AG10803 (cell line): ENCODE data around the gene BICD1.
A peak's percentile ranks its signal among the peaks of the same experiment; 100 is the strongest.
"Not testable (repeated sequence)": the region's sequence is repeated elsewhere in the genome, so short reads cannot be mapped to it uniquely, and the experiment has no call there.

Experiments used
- DNase-seq: peaks from one replicate; pipeline ENCODE4 v3.0.0; 2010; ENCODE audit warnings: low read depth
- H3K4me3 ChIP-seq: 2 replicates; pipeline ENCODE4 v1.5.1; 2011; ENCODE audit warnings: mild to moderate bottlenecking, low read length, control low read depth
- TF ChIP-seq, protein P1 (sequence below): conservative IDR thresholded peaks from 2 replicates; pipeline ENCODE4 v1.5.1; 2011; ENCODE audit warnings: mild to moderate bottlenecking, low read length, control low read depth, inconsistent platforms

The BICD1 gene

DNA sequence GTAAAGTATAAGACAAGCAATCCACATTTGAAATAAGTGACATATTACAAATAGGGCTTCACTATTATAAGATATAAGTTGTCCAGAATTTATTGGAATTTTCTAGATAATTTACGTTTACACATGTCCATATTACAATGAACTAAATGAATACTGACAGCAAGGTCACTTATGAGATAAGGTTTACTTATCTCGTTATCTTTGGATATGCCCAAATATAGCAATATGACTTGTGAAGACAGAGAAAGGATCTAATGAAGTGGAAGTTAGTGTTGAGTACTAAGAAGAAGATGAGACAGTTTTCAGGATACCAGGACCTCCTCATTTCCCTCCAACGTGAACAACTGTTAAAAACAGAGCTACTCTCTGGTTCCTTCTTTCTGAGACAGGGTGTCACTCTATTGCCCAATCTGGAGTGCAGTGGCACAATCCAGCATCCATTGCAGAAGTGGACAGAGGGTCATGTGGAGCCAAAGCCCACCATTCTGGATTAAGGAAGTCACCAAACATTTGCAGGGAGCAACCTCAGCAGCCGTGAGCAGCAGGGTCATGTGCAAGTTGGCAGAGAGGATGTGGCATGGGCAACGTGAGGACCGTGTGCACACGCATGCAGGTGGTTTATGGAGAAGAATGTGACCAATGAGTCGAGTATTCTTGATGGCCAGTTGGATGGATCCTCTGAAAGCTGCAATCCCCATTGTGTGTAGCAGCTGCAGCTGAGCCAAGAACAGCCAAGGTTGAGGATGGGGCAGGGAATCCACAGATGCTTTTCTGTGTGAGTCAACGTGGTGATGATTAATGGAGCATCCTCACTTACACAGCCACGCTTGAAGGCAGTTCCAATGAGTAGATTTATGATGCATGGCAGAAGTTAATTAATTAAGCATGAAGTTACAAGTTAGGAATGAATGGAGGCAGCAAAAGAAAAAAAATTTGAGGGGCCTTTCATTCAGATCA, 111.0 kb downstream of the BICD1 start:
- TF ChIP-seq, protein P1, sequence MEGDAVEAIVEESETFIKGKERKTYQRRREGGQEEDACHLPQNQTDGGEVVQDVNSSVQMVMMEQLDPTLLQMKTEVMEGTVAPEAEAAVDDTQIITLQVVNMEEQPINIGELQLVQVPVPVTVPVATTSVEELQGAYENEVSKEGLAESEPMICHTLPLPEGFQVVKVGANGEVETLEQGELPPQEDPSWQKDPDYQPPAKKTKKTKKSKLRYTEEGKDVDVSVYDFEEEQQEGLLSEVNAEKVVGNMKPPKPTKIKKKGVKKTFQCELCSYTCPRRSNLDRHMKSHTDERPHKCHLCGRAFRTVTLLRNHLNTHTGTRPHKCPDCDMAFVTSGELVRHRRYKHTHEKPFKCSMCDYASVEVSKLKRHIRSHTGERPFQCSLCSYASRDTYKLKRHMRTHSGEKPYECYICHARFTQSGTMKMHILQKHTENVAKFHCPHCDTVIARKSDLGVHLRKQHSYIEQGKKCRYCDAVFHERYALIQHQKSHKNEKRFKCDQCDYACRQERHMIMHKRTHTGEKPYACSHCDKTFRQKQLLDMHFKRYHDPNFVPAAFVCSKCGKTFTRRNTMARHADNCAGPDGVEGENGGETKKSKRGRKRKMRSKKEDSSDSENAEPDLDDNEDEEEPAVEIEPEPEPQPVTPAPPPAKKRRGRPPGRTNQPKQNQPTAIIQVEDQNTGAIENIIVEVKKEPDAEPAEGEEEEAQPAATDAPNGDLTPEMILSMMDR, result no peak
- DNase-seq, result peak; percentile 89
- H3K4me3 ChIP-seq, result no peak overlapping the region

DNA sequence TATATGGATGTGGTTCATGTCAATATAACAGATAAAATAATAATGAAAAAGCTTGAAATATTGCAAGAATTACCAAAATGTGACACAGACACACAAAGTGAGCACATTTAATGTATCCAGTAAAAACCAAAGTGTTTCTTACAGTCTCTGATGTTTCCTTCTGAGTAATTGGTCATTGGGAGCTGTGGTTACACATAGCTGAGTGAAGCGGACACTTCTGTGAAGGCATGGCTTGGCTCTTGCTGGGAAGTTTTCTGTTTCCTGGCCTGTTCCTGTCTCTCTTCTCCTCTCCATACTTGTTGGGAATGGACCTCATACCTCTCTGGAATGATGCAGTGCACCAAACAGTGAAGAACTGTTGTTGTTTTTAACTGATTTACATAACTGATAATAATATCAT, 117.3 kb downstream of the BICD1 start:
- DNase-seq, result no peak
- TF ChIP-seq, protein P1, result no peak
- no peak overlapping the region for H3K4me3 ChIP-seq

DNA sequence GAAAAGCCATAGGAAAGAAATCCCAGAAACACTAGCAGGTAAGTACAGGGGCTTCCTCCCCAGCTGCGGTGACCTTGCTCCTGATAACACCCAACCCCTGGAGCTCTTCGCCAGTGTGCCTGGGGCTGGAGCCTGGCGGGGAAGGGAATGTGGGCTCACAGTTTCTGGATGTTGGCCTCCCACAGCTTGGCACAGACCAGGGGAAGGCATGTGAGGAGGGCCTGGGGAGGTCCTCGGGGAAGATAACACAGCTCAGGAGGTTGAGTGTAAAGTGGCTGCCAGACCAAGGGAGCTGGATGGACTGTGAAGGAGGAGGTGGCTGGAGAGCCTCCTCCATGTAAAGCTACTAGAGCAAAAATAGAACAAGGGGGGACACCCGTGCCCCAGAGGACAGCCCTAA, 120.1 kb downstream of the BICD1 start:
- H3K4me3 ChIP-seq, result no peak overlapping the region
- no peak for DNase-seq
- TF ChIP-seq, protein P1, result no peak

DNA sequence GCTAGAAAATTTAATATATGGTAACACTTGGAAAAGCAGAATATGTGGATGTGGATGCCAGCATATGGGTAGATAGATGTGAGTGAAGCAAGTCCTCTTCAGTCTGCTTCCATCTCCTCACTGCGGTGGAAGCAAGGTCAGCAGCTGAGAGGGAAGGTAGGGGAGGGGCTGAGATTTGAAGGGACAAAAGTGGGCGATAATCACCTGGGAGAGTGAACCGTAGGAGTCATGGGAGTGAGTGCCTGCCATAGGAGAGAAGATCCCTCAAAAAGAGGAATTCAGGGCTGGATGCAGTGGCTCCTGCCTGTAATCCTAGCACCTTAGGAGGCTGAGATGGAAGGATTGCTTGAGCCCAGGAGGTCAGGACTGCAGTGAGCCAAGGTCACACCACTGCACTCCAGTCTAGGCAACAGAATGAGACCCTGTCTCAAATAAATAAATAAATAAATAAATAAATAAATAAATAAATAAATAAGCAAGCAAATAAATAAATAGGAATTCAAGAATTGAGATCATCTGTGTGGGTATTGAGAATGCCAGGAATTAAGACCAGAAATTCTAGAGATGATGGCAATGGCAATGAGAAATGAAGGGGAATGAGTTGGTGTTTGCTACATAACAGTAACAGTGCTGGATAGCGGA, 123.4 kb downstream of the BICD1 start:
- TF ChIP-seq, protein P1, result no peak
- DNase-seq, result no peak
- H3K4me3 ChIP-seq, result no peak overlapping the region

DNA sequence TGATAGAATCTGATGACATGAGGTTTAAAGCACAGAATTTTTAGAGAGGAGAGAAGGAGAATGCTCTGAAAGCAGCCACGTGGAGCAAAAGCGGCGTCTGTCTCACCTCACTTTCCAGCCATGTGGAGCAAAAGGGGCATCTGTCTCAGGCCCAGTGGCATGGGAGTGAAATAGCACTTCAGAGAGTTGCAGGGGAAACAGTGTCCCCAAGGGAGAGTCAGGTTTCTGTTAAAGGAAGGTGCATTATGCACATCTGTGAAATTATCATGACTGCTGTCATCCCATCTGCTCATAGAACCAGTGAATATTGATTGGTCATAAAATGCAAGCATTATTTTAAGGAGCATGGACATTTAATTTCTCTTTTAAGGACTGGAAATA, 124.0 kb downstream of the BICD1 start:
- TF ChIP-seq, protein P1, result no peak
- DNase-seq, result no peak
- H3K4me3 ChIP-seq, result no peak overlapping the region

DNA sequence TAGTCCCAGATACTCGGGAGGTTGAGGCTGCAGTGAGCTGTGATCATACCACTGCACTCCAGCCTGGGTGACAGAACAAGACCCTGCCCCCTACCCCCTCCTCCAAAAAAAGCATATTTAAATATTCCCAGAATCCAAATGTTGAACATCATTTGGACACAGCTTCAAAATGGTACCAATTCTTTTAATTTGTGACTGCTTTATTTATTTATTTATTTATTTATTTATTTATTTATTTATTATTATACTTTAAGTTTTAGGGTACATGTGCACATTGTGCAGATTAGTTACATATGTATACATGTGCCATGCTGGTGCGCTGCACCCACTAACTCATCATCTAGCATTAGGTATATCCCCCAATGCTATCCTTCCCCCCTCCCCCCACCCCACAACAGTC, 124.7 kb downstream of the BICD1 start:
- H3K4me3 ChIP-seq, DNase-seq: not testable (repeated sequence)

DNA sequence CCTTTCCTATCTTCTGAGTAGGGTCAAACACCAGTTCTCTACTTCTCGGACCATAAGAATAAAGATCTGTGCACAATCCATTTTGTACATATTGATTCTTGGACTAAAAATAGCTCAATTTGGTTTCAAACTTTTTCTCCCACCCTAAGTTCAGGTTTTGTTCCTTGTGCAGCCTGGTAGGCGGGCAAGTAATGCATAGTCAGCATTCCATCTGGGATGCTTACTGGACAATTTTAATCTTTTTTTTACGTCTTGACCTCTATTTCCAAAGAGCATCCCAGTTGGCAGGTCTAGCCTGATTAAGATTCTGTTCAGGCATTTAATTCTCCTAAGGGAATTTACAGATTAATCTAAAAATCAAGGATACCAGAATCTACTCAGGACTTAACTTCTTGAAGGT, 126.9 kb downstream of the BICD1 start:
- TF ChIP-seq, protein P1, result no peak
- no peak overlapping the region for H3K4me3 ChIP-seq
- DNase-seq, result no peak
